Fibroblast of lung (primary cell): Measurements from ENCODE around the gene MPZL2. TPM values are rescaled to one million over a fixed set of nuclear protein-coding genes. Genes with fewer than 3 reads are reported as not detected.

Experiments
- DNase-seq, 2 donors: peaks; one replicate each; pipeline versions ENCODE4 v3.0.0 to v3.0.0-alpha.2; 2010; ENCODE audit warnings: low read depth in 2 of 2
- H2AFZ ChIP-seq: 2 replicates; pipeline ENCODE4 v1.5.1; 2012; ENCODE audit warnings: low read length, control low read depth, inconsistent platforms
- H3K27ac ChIP-seq: 2 replicates; pipeline ENCODE4 v1.5.1; 2011; ENCODE audit warnings: low read length, control low read depth; ENCODE audit not compliant: insufficient read depth
- H3K27me3 ChIP-seq: 2 replicates; pipeline ENCODE4 v1.5.1; 2011; ENCODE audit warnings: mild to moderate bottlenecking, low read length; ENCODE audit not compliant: control insufficient read depth, insufficient read depth
- H3K36me3 ChIP-seq: 2 replicates; pipeline ENCODE4 v1.5.1; 2011; ENCODE audit warnings: low read length; ENCODE audit not compliant: control insufficient read depth, insufficient read depth
- H3K4me1 ChIP-seq: 2 replicates; pipeline ENCODE4 v1.5.1; 2011; ENCODE audit warnings: low read length; ENCODE audit not compliant: control insufficient read depth, insufficient read depth; ENCODE audit errors: extremely low read depth
- H3K4me2 ChIP-seq: 2 replicates; pipeline ENCODE4 v1.5.1; 2011; ENCODE audit warnings: low read length, control low read depth; ENCODE audit not compliant: insufficient read depth; ENCODE audit errors: extremely low read depth
- H3K4me3 ChIP-seq, 4 experiments: fragments of 200-600 bp in 1 of 4; sonication (generic) in 1 of 4; replicated peaks in 1 of 4; 2 replicates each; pipeline ENCODE4 v1.5.1; 2011 to 2016; ENCODE audit warnings: low read length in 4 of 4, low read depth in 3 of 4, mild to moderate bottlenecking in 3 of 4, control low read depth in 2 of 4, inconsistent platforms in 1 of 4, mixed read lengths in 1 of 4; ENCODE audit not compliant: insufficient read depth in 1 of 4; ENCODE audit errors: control extremely low read depth in 1 of 4
- H3K79me2 ChIP-seq: 2 replicates; pipeline ENCODE4 v1.5.1; 2012; ENCODE audit warnings: mild to moderate bottlenecking, low read length, inconsistent platforms; ENCODE audit not compliant: control insufficient read depth, insufficient read depth
- H3K9ac ChIP-seq: 2 replicates; pipeline ENCODE4 v1.5.1; 2011; ENCODE audit warnings: mild to moderate bottlenecking, low read length, control low read depth; ENCODE audit not compliant: insufficient read depth
- H3K9me3 ChIP-seq: 2 replicates; pipeline ENCODE4 v1.5.1; 2012; ENCODE audit warnings: low read depth, low read length; ENCODE audit not compliant: control insufficient read depth, insufficient read depth
- H4K20me1 ChIP-seq: 2 replicates; pipeline ENCODE4 v1.5.1; 2011; ENCODE audit warnings: low read length; ENCODE audit not compliant: control insufficient read depth, insufficient read depth; ENCODE audit errors: extremely low read depth
- EZH2 ChIP-seq: IDR thresholded peaks from 2 replicates; pipeline ENCODE4 v1.5.1; 2012; ENCODE audit warnings: low read length, control low read depth, mild to moderate bottlenecking; ENCODE audit errors: missing control alignments
- polyA plus RNA-seq, 2 donors: library from polyadenylated mRNA; depleted of rRNA in 1 of 2; stranded (reverse) in 1 of 2; unstranded in 1 of 2; fragments of >200 nt; gene quantifications; 2 replicates each; pipeline ENCODE4 v1.2.1, GENCODE V29; 2011 to 2012; ENCODE audit warnings: missing spikeins in 1 of 2
- total RNA-seq: library from RNA; depleted of rRNA; stranded (reverse); fragments of >200 nt; gene quantifications from 2 replicates; pipeline ENCODE4 v1.2.1, GENCODE V29; 2014
- TF ChIP-seq, protein P1 (sequence below), 2 donors: IDR thresholded peaks in 1 of 2; conservative IDR thresholded peaks in 1 of 2; 1 replicate in 1 of 2; 2 replicates in 1 of 2; pipeline ENCODE4 v1.5.1; 2011 to 2012; ENCODE audit warnings: low read length in 2 of 2, control low read depth in 1 of 2, inconsistent platforms in 1 of 2, low read depth in 1 of 2, mild to moderate bottlenecking in 1 of 2

The MPZL2 gene
- total and polyA plus RNA-seq, 2 donors (not counting 1 experiment from before 2014, with no cell fraction given) = not detected

DNA sequence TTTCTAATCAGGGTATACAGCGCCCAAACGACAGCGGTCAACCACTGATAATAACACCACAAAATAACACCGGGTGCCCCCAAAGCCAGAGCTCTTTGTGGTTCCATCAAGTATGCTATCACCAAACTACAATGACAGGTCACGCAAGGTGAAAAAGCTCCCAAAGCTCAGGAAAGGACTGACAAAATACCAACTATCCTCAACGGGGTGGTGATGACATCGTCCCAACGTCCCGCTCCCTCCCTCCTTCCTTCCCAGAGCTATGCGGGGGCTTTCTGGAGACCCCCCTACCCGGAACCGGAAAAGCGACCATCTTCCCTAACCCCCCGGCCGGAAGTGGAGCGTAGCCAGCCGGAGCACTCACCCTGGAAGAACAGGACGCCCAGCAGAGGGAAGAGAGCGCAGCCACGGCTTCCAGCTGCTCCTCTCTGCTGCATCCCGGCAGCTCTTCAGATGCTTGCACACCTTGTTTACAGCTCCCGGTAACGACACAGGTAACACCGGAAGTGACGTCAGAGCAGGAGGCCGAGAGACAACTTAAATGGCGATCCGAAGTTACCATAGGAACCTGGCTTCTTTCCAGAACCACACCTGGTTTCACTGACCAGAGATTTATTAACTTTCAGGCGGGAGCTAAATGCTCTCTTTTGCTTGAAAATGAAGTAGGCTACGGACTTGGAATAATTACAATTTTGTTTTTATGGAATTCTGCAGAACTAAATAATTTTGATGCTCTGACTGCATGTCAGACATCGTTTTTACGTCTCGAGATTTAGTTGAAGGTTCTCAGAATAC, 12.0 kb downstream of the MPZL2 start, which contains the start of gene MPZL3:
Gene MPZL3, minus strand, starts transcription at position 508 of the 795 bp plus-strand sequence. Its CDS starts 71 bp downstream, at position 437.
- Histone ChIP-seq H3K79me2 (no peaks in the 10 kb centered on the region), H3K4me2 (peak within 1 kb of the TSS; percentile 64), H3K27me3 (no peaks in the 10 kb centered on the region), H4K20me1 (no peaks in the 10 kb centered on the region), H3K4me3 (peak within 1 kb of the TSS; percentile 46 to 93 (median 68)), H3K9ac (no peak within 1 kb of the TSS), H3K9me3 (no peaks in the 10 kb centered on the region), H3K36me3 (no peaks in the 10 kb centered on the region), H2AFZ (peak within 1 kb of the TSS; percentile 96), H3K27ac (peak within 1 kb of the TSS; percentile 14), H3K4me1 (no peaks in the 10 kb centered on the region)
- TF ChIP-seq, protein P1, sequence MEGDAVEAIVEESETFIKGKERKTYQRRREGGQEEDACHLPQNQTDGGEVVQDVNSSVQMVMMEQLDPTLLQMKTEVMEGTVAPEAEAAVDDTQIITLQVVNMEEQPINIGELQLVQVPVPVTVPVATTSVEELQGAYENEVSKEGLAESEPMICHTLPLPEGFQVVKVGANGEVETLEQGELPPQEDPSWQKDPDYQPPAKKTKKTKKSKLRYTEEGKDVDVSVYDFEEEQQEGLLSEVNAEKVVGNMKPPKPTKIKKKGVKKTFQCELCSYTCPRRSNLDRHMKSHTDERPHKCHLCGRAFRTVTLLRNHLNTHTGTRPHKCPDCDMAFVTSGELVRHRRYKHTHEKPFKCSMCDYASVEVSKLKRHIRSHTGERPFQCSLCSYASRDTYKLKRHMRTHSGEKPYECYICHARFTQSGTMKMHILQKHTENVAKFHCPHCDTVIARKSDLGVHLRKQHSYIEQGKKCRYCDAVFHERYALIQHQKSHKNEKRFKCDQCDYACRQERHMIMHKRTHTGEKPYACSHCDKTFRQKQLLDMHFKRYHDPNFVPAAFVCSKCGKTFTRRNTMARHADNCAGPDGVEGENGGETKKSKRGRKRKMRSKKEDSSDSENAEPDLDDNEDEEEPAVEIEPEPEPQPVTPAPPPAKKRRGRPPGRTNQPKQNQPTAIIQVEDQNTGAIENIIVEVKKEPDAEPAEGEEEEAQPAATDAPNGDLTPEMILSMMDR (conservative IDR thresholded peaks at IDR 0.05 in 1 of 2, IDR thresholded peaks at IDR 0.05 in 1 of 2; ENCODE audit: low read depth in 1 of 2, low read length in 2 of 2) = no peak
- TF ChIP-seq EZH2 = no peak
- peak; percentile 69 to 77 for DNase-seq

DNA sequence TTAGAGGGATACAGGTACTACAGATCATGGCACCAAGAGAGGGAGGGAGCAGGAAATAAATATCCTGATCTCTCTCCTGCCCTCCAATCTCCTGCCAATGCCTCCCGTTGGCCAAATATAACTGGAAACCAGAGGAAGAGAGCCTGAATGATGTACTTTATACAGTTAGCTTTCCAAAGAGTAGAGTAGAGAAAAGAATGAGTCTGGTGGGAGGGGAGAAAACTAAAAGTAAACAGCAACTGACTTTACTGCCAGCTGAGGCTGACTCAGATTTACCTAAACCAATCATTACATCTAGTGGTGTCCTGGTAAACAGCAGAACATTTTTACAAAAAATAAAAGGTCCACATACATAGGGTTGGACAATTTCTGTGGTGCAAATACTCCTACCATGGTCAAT, 17.1 kb downstream of the MPZL2 start:
- no peak for DNase-seq
- H3K9me3 ChIP-seq = no peaks in the 10 kb centered on the region
- H3K27ac ChIP-seq = no peak overlapping the region
- TF ChIP-seq EZH2 = no peak
- TF ChIP-seq, protein P1 (conservative IDR thresholded peaks at IDR 0.05 in 1 of 2, IDR thresholded peaks at IDR 0.05 in 1 of 2; ENCODE audit: low read depth in 1 of 2, low read length in 2 of 2) = no peak
- H2AFZ ChIP-seq = no peak overlapping the region
- no peaks in the 10 kb centered on the region for H4K20me1 ChIP-seq
- H3K4me2 ChIP-seq = no peak overlapping the region
- no peak overlapping the region for H3K9ac ChIP-seq
- H3K4me1 ChIP-seq = no peaks in the 10 kb centered on the region
- H3K4me3 ChIP-seq = no peak overlapping the region
- no peaks in the 10 kb centered on the region for H3K27me3 ChIP-seq
- H3K36me3 ChIP-seq = no peaks in the 10 kb centered on the region
- H3K79me2 ChIP-seq = no peaks in the 10 kb centered on the region

DNA sequence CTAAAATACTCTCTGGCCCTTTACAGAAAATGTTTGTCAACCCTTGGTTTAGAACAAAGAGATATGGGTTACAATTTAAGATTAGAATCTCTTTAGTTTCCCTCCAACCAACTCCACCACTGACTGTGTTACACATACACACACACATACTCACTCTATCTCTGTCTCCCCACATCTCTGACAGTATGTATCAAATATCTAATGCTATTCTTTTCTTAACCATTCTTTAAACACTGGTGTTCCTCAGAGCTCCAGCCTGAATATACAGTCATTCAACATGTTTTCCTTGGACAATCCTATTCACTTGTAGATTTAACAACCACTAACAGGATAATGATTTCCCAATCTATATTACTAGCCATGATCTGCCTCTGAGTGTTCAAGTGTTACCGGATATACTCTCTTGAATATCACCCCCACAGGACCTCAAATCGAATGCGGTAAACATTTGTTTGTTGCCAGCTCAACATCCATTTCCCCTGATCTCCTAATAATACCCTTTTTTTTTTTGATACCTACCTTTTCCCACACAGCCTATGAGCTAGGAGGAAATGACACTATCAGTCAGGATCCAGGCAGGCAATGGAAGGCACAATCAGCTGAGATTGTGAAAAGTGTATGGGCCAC, 18.0 kb downstream of the MPZL2 start:
- no peak overlapping the region for H3K4me2 ChIP-seq
- H3K79me2 ChIP-seq = no peaks in the 10 kb centered on the region
- H3K4me1 ChIP-seq = no peaks in the 10 kb centered on the region
- no peak for TF ChIP-seq EZH2
- TF ChIP-seq, protein P1 (conservative IDR thresholded peaks at IDR 0.05 in 1 of 2, IDR thresholded peaks at IDR 0.05 in 1 of 2; ENCODE audit: low read depth in 1 of 2, low read length in 2 of 2) = no peak
- no peak overlapping the region for H3K27ac ChIP-seq
- H4K20me1 ChIP-seq = no peaks in the 10 kb centered on the region
- no peak overlapping the region for H3K9ac ChIP-seq
- no peak overlapping the region for H3K4me3 ChIP-seq
- no peak for DNase-seq
- H3K27me3 ChIP-seq = no peaks in the 10 kb centered on the region
- H3K36me3 ChIP-seq = no peaks in the 10 kb centered on the region
- H3K9me3 ChIP-seq = no peaks in the 10 kb centered on the region
- H2AFZ ChIP-seq = no peak overlapping the region
